Stimulated activated CD4-positive, alpha-beta T cell treated with anti-CD3 and anti-CD28 coated beads, TNF-alpha, amount 100 ng/mL, for 48 hours (primary cell): Measurements from ENCODE around the gene PRSS22.

ENCODE experiments used
- DNase-seq, 3 donors: peaks; one replicate each; pipeline ENCODE4 v3.0.0-alpha.2; 2020; ENCODE audit warnings: low read depth in 3 of 3

The PRSS22 gene

DNA sequence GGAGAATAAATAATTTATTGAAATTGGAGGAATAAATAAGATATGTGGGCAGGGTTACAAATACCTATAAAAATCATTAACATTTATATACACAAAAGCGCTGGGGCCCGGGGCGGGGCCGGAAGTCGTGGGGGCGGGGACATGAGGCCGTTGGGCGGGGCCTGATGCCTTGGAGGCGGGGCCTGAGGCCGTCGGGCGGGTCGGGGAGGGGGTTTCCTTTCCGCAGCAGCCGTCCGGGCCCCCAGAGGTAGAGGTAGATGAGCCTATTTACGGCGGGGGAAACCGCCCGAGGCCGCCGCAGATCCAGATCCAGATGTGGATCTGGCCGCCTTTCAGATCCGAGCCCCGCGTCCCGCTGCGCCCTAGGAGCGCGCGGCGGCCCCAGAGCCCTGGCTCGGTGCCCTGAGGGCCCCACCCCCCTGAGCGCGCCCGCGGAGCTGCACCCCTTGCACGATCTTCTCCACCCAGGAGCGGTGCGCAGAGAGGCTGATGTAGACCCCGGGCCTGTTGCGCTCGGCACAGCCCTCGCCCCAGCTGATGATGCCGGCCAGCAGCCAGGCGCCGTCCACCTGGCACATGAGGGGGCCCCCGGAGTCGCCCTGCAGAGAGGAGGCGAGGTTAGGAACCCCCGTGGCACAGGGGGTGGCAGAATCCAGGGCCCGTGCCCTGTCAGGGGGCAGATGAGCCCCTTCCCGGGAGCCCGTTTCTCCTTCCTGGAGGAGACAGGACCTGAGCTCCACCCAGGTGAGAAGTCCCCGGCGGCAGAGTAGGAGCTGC is 5.1 kb downstream of the PRSS22 start:
- DNase-seq, result no peak

- DNase-seq, result no peak
Observed at GRCh38 chr16:2852003-2852730, 5.8 kb downstream of the PRSS22 start.

DNA sequence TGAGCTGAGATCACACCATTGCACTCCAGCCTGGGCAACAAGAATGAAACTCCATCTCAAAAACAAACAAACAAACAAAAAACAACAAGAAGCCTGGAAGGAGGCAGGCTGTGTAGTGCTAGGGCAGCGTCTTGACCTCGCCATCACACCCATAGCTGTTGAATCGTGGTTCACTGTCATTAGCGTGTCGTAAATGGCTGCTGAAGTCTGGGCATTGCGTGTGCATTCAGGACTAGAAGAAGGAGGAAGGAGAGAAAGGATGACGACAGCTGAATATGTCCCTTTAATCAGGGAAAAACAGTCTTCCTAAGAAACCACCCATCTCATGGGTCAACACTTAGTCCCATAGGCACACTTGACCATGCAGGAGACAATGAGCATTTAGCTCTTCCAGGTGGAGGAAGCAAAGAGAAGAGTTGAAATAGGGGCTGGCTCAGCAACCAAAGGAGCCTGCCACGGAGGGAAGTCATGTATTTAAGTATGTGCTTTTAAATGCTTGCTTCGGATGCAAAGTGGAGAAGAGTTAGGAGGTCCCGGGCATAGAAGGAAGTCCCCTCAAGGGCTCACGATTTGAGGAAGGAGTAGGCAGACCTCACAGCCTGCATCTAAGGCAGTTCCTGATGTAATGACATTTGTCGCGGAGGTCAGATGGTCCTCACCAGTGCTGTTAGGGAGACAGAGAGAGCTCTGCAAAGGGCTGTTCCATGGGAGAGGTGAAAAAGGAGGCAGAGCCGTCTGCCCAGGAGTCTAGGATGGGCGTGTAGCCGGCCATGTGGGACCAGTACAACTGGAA is 8.8 kb downstream of the PRSS22 start:
- DNase-seq, result no peak

GRCh38 chr16:2846511-2847310 is 11.3 kb downstream of the PRSS22 start:
- no peak for DNase-seq

DNA sequence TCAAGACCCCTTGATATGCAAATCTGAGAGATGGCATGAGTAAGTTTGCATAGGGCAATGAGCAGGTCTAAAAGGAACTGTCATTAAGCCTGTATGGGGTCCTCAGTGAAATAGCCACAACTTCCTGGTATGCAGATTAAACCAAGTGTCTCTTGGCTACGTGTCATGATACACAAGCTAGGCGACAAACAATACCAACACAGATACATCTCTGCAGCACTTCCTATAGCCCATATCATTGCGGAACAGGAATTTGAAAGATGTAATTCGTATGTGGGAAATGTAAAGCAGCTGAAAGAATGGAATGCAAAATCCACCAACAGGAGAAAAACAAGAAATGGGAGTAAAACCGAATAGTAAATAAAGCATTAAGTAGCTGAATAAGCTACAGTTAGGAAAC is 12.9 kb downstream of the PRSS22 start:
- DNase-seq, result no peak

DNA sequence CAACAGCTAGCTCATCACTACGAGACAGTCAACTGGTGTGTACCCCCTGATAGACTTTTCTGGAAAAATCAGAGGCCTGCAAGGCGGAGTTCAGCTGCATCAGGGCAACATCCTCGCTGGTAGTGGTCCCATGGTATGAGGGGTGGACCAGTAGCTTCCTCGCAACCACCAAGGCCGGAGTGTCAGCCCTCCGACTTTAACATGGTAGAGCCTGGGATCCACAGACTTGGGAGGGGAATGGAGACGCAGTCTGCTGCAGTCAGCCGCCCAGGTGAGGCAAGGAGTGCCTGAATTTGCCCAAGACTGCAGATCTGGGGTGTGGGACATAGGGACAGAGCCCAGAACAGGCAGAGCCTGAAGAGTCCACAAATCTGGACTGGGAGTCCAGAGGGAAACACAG is 14.4 kb downstream of the PRSS22 start:
- DNase-seq, result no peak

- DNase-seq, result peak; percentile 78 to 91 (median 83)
Observed at GRCh38 chr16:2842340-2843000, 15.5 kb downstream of the PRSS22 start.

DNA sequence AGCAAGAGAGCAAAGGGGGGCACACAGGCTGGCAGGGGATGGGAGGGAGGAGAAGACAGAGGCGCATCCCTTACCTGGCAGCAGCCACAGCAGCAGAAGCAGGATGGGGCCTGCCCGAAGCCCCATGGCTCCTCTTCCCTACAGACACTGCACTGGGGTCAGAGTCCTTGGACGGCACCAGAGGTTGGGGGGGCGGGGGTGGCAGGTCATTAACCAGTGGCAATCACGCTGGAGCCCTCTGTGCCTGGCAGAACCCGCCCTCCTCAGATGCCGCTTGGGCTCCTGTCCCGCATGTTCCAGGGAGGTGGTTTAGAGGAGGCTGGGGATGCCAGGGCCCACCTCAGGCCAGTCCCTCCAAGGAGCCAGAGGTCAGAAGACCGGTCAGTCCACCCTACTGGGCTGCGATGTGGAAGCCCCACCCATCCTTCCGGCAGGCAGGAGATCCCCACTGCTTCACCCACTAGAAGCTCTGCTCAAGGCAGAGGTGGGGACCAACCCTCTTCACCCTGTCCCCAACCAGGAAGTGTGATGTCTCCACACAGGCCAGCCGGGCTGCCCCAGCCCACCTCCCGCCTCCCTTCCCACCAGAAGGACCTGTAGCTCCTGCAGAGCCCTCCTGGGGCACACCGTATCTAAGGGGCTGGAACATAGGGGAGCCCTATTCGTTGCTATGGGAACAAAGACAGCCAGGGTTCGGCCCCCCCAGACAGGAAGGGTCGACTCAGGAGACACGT is 16.2 kb downstream of the PRSS22 start:
- DNase-seq, result no peak

GRCh38 chr16:2840914-2841313 is 17.1 kb downstream of the PRSS22 start:
- no peak for DNase-seq

DNA sequence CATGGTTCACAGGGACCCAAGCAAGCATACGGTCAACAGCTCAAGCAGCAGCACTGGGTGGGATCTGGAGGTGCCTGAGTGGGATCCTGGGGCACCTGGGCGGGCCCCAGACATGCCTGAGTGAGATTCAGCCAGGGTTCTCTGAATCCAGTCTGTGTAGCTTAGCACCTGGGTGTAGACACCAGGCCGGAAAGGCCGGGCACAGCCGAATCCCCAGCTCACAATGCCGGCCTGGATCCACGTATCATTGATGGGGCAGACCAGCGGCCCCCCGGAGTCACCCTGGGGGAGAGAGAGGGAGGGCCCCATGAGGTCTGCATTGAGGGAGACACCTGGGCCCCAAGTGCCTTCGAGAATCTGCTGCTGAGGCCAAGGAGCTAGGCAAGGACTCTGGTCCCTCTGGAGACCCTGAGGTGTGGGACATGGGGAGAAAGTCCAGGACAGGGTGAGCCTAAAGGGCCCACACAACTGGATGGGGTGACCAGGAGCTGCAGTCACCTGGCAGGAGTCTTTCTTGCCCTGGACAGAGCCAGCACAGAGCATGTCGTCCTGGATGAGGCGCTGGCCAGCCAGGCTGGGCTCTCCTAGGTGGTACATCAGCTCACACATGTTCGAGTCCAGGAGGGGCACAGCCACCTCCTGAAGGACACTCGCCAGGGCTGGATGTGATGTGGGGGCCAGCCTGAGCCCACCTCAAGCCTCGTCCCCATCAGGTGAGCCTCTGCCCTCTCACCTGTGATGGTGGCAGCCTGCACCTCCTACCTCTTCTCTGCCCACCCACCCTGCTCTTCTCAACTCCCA is 18.1 kb downstream of the PRSS22 start:
- no peak for DNase-seq

DNA sequence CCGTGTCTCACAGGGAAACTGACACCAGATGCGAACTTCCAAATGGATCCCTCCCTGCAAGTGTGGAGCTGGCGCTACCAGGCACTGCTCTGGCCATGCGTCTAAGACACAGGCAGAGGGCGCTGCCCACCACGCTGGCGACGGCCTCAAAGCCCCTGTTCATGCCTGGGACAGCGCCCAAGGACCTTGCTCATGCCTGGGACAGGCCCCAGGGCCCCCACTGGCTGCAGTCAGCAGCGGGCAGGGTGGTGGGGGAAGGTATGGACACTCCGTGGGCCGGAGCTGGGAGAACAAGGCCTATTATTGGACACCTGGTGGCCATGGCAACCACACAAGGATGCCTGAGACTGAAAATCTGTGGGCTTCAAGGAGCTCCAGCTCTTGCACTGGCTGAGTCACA is 19.0 kb downstream of the PRSS22 start:
- peak; percentile 30 to 39 (median 30) for DNase-seq

- DNase-seq, result no peak
Observed at GRCh38 chr16:2836646-2837508, 21.1 kb downstream of the PRSS22 start.

- no peak for DNase-seq
Observed at GRCh38 chr16:2835638-2836493, 22.1 kb downstream of the PRSS22 start.

DNA sequence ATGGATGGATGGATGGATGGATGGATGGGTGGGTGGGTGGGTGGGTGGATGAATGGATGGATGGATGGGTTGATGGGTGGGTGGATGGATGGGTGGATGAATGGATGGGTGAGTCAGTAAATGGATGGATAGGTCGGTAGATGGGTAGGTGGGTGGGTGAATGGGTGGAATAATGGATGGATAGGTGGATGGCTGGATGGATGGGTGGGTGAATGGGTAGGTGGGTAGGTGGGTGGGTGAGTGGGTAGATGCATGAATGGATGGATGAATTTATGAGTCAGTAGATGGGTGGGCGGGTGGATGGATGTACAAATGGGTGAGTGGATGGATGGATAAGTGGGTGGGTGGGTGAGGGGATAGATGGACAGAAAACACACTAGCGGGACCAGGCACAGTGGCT is 23.0 kb downstream of the PRSS22 start:
- DNase-seq, result no peak

DNA sequence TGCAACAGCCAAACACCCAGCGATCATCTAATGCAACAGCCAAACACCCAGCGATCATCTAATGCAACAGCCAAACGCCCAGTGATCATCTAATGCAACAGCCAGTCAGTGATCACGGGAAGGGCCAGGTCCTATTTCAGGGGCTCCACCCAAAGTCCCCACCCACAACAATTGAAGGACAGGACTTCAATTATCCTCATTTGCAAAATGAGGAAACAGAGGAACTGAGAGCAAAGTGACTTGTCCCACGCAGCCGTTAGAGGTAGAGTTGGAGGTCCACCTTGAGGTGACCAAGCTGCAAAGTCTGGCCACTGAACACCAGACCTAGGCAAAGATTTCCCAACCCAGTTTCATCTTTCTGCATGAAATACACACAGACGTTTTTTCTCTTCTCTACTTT is 24.2 kb downstream of the PRSS22 start:
- DNase-seq, result no peak

DNA sequence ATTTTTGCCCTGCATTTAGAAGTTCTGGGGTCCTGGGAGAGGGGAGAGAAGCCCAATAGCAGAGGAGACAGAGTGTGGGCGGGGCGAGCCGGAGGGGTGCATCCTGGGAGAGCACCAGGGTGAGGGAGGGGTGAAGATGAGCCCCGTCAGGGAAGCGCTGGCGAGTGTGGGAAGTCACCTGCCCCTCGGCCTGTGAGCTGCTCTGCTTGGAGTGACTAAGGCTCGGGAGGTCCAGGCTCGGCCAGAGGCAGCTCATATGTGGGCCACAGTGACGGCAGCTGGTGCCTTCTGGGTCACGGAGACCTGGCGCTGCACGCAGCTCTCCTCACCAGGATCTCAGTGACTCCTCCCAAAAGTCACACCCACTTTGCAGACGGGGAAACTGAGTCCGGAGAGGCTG is 26.8 kb downstream of the PRSS22 start:
- DNase-seq, result no peak

DNA sequence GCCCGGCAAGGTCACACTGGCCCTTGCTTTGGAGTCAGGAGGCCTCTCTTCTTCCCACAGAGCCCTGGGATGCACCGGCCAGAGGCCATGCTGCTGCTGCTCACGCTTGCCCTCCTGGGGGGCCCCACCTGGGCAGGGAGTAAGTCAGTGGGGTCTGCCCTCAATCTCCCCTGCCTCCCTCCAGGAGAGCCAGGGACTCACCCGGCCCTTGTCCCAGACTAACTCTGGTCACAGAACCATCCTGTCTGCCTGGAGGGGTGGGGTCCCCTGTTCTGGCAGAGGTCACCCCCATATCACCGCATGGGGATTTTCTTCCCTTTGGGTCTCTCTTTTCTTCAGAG is 27.6 kb downstream of the PRSS22 start:
- no peak for DNase-seq
